Liver (tissue), 9 donors: ENCODE data around the gene BORCS5. TPM values are rescaled to one million over a fixed set of nuclear protein-coding genes. Genes with fewer than 3 reads are reported as not detected.

Source experiments
- DNase-seq: peaks from one replicate; pipeline ENCODE4 v3.0.0-alpha.2; 2017; ENCODE audit warnings: low spot score
- H3K27ac ChIP-seq, 2 donors: one replicate each; pipeline ENCODE4 v1.7.0; 2013; ENCODE audit warnings: inconsistent platforms in 2 of 2, low read length in 2 of 2, control low read depth in 1 of 2, low read depth in 1 of 2, mild to moderate bottlenecking in 1 of 2
- H3K27me3 ChIP-seq, 4 donors: one replicate each; pipeline versions ENCODE4 v1.6.1 to v1.7.0; 2013; ENCODE audit warnings: low read length in 3 of 4, inconsistent platforms in 1 of 4, mild to moderate bottlenecking in 1 of 4, moderate library complexity in 1 of 4; ENCODE audit not compliant: control insufficient read depth in 4 of 4, insufficient read depth in 4 of 4
- H3K36me3 ChIP-seq, 4 donors: one replicate each; pipeline versions ENCODE4 v1.6.1 to v1.7.0; 2013; ENCODE audit warnings: low read length in 3 of 4, mild to moderate bottlenecking in 3 of 4, low read depth in 1 of 4, moderate library complexity in 1 of 4; ENCODE audit not compliant: control insufficient read depth in 4 of 4, insufficient read depth in 3 of 4
- H3K4me1 ChIP-seq, 4 donors: one replicate each; pipeline versions ENCODE4 v1.6.1 to v1.7.0; 2013; ENCODE audit warnings: low read length in 3 of 4, mild to moderate bottlenecking in 3 of 4, moderate library complexity in 1 of 4; ENCODE audit not compliant: control insufficient read depth in 4 of 4, insufficient read depth in 4 of 4
- H3K4me3 ChIP-seq, 3 donors: one replicate each; pipeline versions ENCODE4 v1.6.1 to v1.7.0; 2013; ENCODE audit warnings: low read length in 3 of 3, control low read depth in 1 of 3, low read depth in 1 of 3, mild to moderate bottlenecking in 1 of 3
- H3K9ac ChIP-seq, 2 donors: one replicate each; pipeline ENCODE4 v1.7.0; 2013; ENCODE audit warnings: low read length in 2 of 2, mild to moderate bottlenecking in 2 of 2, moderate library complexity in 2 of 2, control low read depth in 1 of 2, low read depth in 1 of 2
- H3K9me3 ChIP-seq, 4 donors: one replicate each; pipeline versions ENCODE4 v1.6.1 to v1.7.0; 2013; ENCODE audit warnings: low read length in 3 of 4; ENCODE audit not compliant: control insufficient read depth in 4 of 4
- ATF3 ChIP-seq: IDR thresholded peaks from 2 replicates; pipeline ENCODE4 v1.6.1; 2016; ENCODE audit warnings: antibody characterized with exemption
- EGR1 ChIP-seq, 2 donors: IDR thresholded peaks; 2 replicates each; pipeline ENCODE4 v1.6.1; 2016 to 2018; ENCODE audit warnings: antibody characterized with exemption in 2 of 2, low read depth in 2 of 2
- FOXA2 ChIP-seq: IDR thresholded peaks from 2 replicates; pipeline ENCODE4 v1.6.1; 2016; ENCODE audit warnings: antibody characterized with exemption
- GABPA ChIP-seq, 2 donors: IDR thresholded peaks in 1 of 2; conservative IDR thresholded peaks in 1 of 2; 2 replicates each; pipeline ENCODE4 v1.6.1; 2016; ENCODE audit warnings: antibody characterized with exemption in 2 of 2, mild to moderate bottlenecking in 1 of 2, moderate library complexity in 1 of 2
- HNF4G ChIP-seq: IDR thresholded peaks from 2 replicates; pipeline ENCODE4 v1.6.1; 2016; ENCODE audit warnings: antibody characterized with exemption
- JUND ChIP-seq, 2 donors: IDR thresholded peaks; 2 replicates each; pipeline ENCODE4 v1.6.1; 2016; ENCODE audit warnings: antibody characterized with exemption in 2 of 2
- MAX ChIP-seq: IDR thresholded peaks from 2 replicates; pipeline ENCODE4 v1.6.1; 2016; ENCODE audit warnings: antibody characterized with exemption
- NR2F2 ChIP-seq: IDR thresholded peaks from 2 replicates; pipeline ENCODE4 v1.6.1; 2016; ENCODE audit warnings: antibody characterized with exemption
- RAD21 ChIP-seq, 2 donors: IDR thresholded peaks; 2 replicates each; pipeline ENCODE4 v1.6.1; 2016; ENCODE audit warnings: antibody characterized with exemption in 2 of 2, mild to moderate bottlenecking in 2 of 2
- RXRA ChIP-seq, 2 donors: IDR thresholded peaks; 2 replicates each; pipeline ENCODE4 v1.6.1; 2017 to 2018; ENCODE audit warnings: antibody characterized with exemption in 2 of 2, mild to moderate bottlenecking in 1 of 2
- SP1 ChIP-seq: IDR thresholded peaks from 2 replicates; pipeline ENCODE4 v1.6.1; 2018; ENCODE audit warnings: antibody characterized with exemption, mild to moderate bottlenecking
- TAF1 ChIP-seq: conservative IDR thresholded peaks from 2 replicates; pipeline ENCODE4 v1.6.1; 2016; ENCODE audit warnings: antibody characterized with exemption, mild to moderate bottlenecking
- YY1 ChIP-seq: IDR thresholded peaks from 2 replicates; pipeline ENCODE4 v1.6.1; 2016; ENCODE audit warnings: antibody characterized with exemption, mild to moderate bottlenecking
- WGBS: extraction: QIAGEN DNeasy Blood & Tissue Kit; methylation state at CpG from one replicate; pipeline ENCODE4 v1.1.7; 2013; 5-methylcytosine and 5-hydroxymethylcytosine counted together
- polyA plus RNA-seq, 2 donors: library from polyadenylated mRNA; stranded (reverse) in 1 of 2; unstranded in 1 of 2; fragments of 200-250 nt in 1 of 2; fragments of >200 nt in 1 of 2; fragmentation: Nextera tagmentation in 1 of 2; extraction: Ambion mirVana in 1 of 2; gene quantifications; one replicate each; pipeline versions ENCODE4 v1.2.1 to v1.2.3, GENCODE V29; 2013 to 2015
- total RNA-seq, 2 donors: library from RNA; depleted of rRNA; stranded (reverse); fragments of >200 nt; gene quantifications; one replicate each; pipeline ENCODE4 v1.2.3, GENCODE V29; 2014
- TF ChIP-seq, protein P1 (sequence below): IDR thresholded peaks from 2 replicates; pipeline ENCODE4 v1.6.1; 2016; ENCODE audit warnings: antibody characterized with exemption, mild to moderate bottlenecking
- TF ChIP-seq, protein P2 (sequence below): IDR thresholded peaks from 2 replicates; pipeline ENCODE4 v1.6.1; 2016; ENCODE audit warnings: antibody characterized with exemption
- TF ChIP-seq, protein P3 (sequence below): fragments of 150-350 bp; IDR thresholded peaks from 2 replicates; pipeline ENCODE4 v1.5.1; 2017; ENCODE audit warnings: improper control_type of control experiment, low read depth, low read length; ENCODE audit not compliant: missing input control
- donor health status: healthy.
- donor health status: healthy.
- donor health status: healthy.
- donor health status: healthy.
- donor health status: healthy.

BORCS5 gene
- total and polyA plus RNA-seq, 4 donors = 4.5 to 11.4 (median 8.1) TPM

GRCh38 chr12:12428961-12429657 is 72.2 kb downstream of the BORCS5 start:
- no peak for DNase-seq
- Histone ChIP-seq H3K9ac (no peak overlapping the region), H3K36me3 (no peaks in the 10 kb centered on the region), H3K27me3 (no peaks in the 10 kb centered on the region), H3K4me3 (no peak overlapping the region), H3K4me1 (peaks cover 0 to 7% (median 0%) of the 10 kb centered on the region in 4 donors), H3K27ac (no peak overlapping the region), H3K9me3 (no peaks in the 10 kb centered on the region)
- 88% methylated on average over 7 of the region's 7 CpGs for WGBS
- no peak for TF ChIP-seq HNF4G
- TF ChIP-seq RAD21 (IDR thresholded peaks at IDR 0.05) = no peak
- no peak for TF ChIP-seq RXRA (IDR thresholded peaks at IDR 0.05)
- TF ChIP-seq EGR1 (IDR thresholded peaks at IDR 0.05; ENCODE audit: low read depth in 2 of 2) = no peak
- TF ChIP-seq ATF3 = no peak
- no peak for TF ChIP-seq FOXA2
- TF ChIP-seq YY1 = no peak
- TF ChIP-seq NR2F2 = no peak
- TF ChIP-seq, protein P1, sequence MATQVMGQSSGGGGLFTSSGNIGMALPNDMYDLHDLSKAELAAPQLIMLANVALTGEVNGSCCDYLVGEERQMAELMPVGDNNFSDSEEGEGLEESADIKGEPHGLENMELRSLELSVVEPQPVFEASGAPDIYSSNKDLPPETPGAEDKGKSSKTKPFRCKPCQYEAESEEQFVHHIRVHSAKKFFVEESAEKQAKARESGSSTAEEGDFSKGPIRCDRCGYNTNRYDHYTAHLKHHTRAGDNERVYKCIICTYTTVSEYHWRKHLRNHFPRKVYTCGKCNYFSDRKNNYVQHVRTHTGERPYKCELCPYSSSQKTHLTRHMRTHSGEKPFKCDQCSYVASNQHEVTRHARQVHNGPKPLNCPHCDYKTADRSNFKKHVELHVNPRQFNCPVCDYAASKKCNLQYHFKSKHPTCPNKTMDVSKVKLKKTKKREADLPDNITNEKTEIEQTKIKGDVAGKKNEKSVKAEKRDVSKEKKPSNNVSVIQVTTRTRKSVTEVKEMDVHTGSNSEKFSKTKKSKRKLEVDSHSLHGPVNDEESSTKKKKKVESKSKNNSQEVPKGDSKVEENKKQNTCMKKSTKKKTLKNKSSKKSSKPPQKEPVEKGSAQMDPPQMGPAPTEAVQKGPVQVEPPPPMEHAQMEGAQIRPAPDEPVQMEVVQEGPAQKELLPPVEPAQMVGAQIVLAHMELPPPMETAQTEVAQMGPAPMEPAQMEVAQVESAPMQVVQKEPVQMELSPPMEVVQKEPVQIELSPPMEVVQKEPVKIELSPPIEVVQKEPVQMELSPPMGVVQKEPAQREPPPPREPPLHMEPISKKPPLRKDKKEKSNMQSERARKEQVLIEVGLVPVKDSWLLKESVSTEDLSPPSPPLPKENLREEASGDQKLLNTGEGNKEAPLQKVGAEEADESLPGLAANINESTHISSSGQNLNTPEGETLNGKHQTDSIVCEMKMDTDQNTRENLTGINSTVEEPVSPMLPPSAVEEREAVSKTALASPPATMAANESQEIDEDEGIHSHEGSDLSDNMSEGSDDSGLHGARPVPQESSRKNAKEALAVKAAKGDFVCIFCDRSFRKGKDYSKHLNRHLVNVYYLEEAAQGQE = no peak
- no peak for TF ChIP-seq JUND (IDR thresholded peaks at IDR 0.05)
- TF ChIP-seq TAF1 = no peak
- no peak for TF ChIP-seq GABPA (IDR thresholded peaks at IDR 0.05 in 1 of 2, conservative IDR thresholded peaks at IDR 0.05 in 1 of 2)
- TF ChIP-seq, protein P2, sequence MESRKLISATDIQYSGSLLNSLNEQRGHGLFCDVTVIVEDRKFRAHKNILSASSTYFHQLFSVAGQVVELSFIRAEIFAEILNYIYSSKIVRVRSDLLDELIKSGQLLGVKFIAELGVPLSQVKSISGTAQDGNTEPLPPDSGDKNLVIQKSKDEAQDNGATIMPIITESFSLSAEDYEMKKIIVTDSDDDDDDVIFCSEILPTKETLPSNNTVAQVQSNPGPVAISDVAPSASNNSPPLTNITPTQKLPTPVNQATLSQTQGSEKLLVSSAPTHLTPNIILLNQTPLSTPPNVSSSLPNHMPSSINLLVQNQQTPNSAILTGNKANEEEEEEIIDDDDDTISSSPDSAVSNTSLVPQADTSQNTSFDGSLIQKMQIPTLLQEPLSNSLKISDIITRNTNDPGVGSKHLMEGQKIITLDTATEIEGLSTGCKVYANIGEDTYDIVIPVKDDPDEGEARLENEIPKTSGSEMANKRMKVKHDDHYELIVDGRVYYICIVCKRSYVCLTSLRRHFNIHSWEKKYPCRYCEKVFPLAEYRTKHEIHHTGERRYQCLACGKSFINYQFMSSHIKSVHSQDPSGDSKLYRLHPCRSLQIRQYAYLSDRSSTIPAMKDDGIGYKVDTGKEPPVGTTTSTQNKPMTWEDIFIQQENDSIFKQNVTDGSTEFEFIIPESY = no peak
- no peak for TF ChIP-seq SP1

- Histone ChIP-seq H3K4me1 (peaks cover 0 to 7% (median 0%) of the 10 kb centered on the region in 4 donors), H3K36me3 (peaks cover 0 to 2% (median 0%) of the 10 kb centered on the region in 4 donors), H3K4me3 (no peak overlapping the region), H3K9me3 (no peaks in the 10 kb centered on the region), H3K27ac (no peak overlapping the region), H3K9ac (no peak overlapping the region), H3K27me3 (no peaks in the 10 kb centered on the region)
- TF ChIP-seq RXRA (IDR thresholded peaks at IDR 0.05) (no peak), YY1 (no peak), FOXA2 (no peak), HNF4G (no peak), TAF1 (no peak), SP1 (no peak), MAX (no peak), RAD21 (IDR thresholded peaks at IDR 0.05) (no peak)
- TF ChIP-seq, protein P1 = no peak
- TF ChIP-seq, protein P3, sequence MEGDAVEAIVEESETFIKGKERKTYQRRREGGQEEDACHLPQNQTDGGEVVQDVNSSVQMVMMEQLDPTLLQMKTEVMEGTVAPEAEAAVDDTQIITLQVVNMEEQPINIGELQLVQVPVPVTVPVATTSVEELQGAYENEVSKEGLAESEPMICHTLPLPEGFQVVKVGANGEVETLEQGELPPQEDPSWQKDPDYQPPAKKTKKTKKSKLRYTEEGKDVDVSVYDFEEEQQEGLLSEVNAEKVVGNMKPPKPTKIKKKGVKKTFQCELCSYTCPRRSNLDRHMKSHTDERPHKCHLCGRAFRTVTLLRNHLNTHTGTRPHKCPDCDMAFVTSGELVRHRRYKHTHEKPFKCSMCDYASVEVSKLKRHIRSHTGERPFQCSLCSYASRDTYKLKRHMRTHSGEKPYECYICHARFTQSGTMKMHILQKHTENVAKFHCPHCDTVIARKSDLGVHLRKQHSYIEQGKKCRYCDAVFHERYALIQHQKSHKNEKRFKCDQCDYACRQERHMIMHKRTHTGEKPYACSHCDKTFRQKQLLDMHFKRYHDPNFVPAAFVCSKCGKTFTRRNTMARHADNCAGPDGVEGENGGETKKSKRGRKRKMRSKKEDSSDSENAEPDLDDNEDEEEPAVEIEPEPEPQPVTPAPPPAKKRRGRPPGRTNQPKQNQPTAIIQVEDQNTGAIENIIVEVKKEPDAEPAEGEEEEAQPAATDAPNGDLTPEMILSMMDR = no peak
- DNase-seq = no peak
Measured at GRCh38 chr12:12432364-12432763, 75.5 kb downstream of the BORCS5 start.
